GM19468 (cell line): ENCODE results near the gene MAJIN.
"Not testable (repeated sequence)": the region's sequence is repeated elsewhere in the genome, so short reads cannot be mapped to it uniquely, and the experiment has no call there.

Experiments
- ATAC-seq: cut with Tn5 transposase; IDR thresholded peaks from one replicate; pipeline ENCODE4 v1.9.1; 2021; ENCODE audit warnings: mild to moderate bottlenecking, moderate library complexity, moderate number of reproducible peaks; ENCODE audit not compliant: unreplicated experiment; ENCODE audit errors: extremely low read depth

Gene MAJIN, protein sequence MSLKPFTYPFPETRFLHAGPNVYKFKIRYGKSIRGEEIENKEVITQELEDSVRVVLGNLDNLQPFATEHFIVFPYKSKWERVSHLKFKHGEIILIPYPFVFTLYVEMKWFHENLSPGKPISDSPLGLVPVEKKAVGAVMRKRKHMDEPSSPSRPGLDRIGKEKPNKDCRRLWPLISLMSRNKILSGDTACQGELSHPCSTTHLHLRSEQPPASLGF

GRCh38 chr11:64971421-64972233 lies at the start of gene MAJIN:
MAJIN (minus strand) TSS chr11:64972108; CDS start chr11:64959405, 12,703 bp downstream.
- ATAC-seq: no peak

DNA sequence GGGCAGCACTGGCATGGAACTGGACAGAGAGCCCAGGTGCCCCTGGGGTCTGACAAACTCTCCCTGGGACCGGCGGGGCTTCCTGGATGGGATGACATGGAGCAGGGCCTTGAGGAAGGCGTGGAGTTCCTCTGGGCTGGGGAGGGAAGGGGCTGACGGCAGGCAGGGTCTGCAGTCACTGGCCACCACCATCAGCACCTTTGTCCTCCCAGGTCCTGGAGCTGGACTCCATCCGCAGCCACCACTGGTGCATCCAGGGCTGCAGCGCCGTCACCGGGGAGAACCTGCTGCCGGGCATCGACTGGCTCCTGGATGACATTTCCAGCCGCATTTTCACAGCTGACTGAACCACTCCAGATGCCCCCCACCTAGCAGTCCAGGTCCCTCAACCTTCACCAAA lies 49.6 kb upstream of the MAJIN start:
- ATAC-seq: no peak

DNA sequence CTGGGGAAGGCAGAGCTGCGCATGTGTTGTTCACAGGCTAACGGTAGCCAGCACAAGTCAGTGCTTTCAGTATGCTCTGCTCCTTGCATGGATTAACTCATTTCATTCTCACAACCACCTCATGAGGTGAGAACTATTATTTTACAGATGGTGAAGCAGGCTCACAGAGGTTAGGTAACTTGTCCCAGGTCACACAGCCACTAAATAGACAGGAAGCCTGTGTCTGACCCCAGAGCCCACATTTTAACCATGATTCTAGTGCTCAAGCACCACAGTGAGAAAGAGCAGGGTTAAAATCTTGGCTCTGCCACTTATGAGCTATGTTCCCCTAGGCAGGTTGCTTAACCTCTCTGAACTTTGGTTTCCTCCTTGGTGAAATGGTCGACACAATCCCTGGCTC lies 49.1 kb upstream of the MAJIN start:
- no peak for ATAC-seq

- no peak for ATAC-seq
Measured at GRCh38 chr11:65019824-65020223, 47.9 kb upstream of the MAJIN start.

- no peak for ATAC-seq
Measured at GRCh38 chr11:65017937-65018336, 46.0 kb upstream of the MAJIN start.

GRCh38 chr11:65016705-65017104 lies 44.8 kb upstream of the MAJIN start:
- ATAC-seq: no peak

DNA sequence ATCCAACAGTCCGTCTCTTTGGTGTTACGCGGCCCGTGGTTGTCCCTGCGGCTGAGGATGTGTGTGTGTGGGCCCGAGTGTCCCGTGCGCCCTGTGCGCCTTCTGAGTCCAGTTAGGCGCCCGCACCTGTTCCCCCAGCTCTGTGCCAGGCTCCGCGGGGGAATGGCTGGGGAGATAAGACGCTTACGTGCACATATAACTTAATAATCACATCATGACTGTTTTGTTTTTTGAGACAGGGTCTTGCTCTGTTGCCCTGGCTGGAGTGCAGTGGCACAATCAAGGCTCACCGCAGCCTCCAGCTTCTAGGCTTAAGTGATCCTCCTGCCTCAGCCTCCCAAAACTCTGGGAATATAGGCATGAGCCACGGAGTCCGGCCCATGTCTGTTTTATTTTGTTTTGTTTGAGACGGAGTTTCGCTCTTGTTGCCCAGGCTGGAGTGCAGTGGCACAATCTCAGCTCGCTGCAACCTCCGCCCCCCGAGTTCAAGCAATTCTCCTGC lies 42.9 kb upstream of the MAJIN start:
- no peak for ATAC-seq

DNA sequence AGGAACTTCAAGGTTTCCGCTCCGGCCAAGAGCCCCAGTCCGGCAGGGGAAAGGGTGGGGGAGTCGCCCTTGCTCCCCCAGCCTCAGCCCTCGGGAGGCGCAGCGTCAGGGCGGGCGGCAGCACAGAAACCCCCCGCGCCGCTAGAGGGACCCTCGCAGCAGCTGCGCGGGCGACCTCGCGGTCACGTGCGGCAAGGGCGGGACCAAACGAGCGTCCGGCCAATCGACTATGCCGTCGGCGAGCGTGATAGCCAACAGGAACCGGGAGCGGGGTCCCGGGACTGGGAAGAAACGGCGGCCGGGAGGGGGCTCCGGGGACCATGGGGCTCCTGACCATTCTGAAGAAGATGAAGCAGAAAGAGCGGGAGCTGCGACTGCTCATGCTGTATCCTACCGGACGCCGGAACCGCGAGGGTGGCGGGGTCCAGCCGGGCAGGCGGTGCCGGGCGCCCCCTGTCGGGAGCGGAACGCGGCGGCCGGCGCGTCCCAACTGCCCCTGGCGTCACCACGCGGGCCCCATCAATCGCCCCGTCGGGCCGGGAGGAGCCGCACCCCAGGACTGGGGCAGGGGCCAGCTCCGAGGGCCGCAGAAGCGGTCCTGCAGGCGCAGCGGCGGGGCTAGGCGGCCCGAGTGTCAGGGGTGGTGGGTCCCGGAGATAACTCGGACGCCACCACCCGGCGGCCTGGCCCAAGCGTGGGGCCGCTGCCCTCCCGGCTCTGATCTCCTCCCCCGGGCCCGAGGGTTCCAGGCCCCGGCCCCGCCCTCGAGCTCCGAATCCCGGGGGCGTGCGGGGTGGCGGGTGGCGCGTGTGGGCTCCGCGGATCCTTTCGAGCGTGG lies 42.2 kb upstream of the MAJIN start, which contains the start of gene ARL2:
ARL2 (plus strand) TSS at position 273 of the 838 bp plus-strand sequence; CDS start at position 321, 48 bp downstream.
- peak; percentile 38 for ATAC-seq

- peak; percentile 12 for ATAC-seq
Measured at GRCh38 chr11:65013130-65013887, 41.4 kb upstream of the MAJIN start.

DNA sequence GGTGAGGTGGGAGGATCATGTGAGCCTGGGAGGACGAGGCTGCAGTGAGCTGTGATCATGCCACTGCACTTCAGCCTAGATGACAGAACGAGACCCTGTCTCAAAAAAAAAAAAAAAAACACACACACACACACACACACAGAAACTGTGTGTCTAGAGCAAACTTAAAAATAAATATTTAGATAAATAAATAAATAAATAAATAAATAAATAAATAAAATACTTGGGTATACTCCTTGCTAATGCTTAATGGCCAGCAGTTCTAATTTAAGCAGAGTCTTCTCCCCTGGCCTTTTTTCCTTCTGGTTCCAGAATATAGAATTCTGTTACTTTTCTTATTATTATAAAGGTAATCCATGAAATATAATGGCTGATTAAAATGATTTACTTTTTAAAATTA lies 37.0 kb upstream of the MAJIN start:
- no peak for ATAC-seq

- no peak for ATAC-seq
Measured at GRCh38 chr11:65008016-65008415, 36.1 kb upstream of the MAJIN start.

DNA sequence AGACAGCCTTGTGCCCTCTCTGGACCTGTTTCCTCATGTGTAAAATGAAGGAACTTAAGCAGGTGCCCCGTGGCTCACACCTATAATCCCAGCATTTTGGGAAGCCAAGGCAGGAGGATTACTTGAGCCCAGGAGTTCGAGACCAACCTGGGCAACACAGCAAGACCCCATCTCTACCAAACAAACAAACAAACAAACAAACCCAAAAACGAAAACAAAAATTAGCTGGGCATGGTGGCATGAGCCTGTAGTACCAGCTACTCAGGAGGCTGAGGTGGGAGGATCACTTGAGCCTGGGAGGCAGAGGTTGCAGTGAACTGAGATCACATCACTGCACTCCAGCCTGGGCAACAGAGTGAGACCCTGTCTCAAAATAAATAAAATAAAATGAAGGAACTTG lies 32.1 kb upstream of the MAJIN start:
- ATAC-seq: not testable (repeated sequence)

- no peak for ATAC-seq
Measured at GRCh38 chr11:65003282-65003681, 31.4 kb upstream of the MAJIN start.

GRCh38 chr11:65002706-65003105 lies 30.8 kb upstream of the MAJIN start:
- no peak for ATAC-seq

GRCh38 chr11:64999478-64999877 lies 27.6 kb upstream of the MAJIN start:
- ATAC-seq: no peak

DNA sequence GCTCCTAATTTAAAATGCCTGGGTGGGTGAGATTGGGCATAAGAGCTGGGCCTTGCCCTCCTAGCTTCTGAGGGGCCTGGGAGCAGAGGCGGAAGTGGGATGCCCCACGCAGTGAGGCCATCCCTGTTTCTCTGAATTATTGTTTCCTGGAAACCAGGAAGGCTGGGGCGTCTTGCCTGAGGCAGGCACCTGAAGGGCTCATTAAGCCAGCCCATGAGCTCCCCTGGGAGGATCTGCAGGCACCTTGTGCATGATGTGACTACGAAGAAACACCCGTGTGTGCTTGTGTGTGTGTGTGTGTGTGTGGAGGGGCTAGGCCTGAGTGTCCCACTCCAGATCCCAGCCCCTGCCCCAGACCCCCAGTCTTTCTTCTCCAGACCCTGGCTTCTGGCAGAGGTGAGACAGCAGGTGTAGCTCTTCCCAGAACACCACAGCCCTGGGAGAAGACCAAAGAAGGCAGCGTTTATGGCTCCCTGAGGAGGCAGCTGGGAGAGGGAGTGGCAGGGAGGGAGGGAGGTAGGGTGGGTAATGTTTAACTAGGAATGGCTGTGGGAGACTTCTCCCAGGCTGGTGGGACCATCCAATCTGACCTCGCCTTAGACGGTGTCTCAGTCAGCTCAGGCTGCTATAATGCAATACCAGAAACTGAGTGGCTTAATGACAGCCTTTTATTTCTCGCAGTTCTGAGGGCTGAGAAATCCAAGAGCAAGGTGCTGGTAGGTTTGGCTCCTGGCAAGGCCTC lies 27.0 kb upstream of the MAJIN start:
- no peak for ATAC-seq

- ATAC-seq: no peak
Measured at GRCh38 chr11:64998141-64998540, 26.2 kb upstream of the MAJIN start.

- no peak for ATAC-seq
Measured at GRCh38 chr11:64996710-64997380, 24.9 kb upstream of the MAJIN start, which contains the start of gene BATF2. BATF2 (minus strand) TSS chr11:64996971; CDS start chr11:64996914, 57 bp downstream.

DNA sequence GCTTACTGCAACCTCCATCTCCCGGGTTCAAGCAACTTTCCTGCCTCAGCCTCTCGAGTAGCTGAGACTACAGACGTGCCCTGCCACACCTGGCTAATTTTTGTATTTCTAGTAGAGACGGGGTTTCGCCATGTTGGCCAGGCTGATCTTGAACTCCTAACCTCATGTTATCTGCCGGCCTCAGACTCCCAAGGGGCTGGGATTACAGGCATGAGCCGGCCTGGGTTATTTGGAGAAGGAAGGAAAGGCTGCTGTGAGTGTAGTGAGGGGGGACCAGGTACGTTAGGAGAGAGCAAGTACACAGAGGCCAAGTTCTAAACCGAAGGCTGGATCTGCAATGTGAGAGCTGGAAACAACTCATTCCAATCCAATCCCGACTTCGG lies 24.4 kb upstream of the MAJIN start:
- no peak for ATAC-seq
